ENCODE results near the gene PRDM11. TPM values are rescaled to one million over a fixed set of nuclear protein-coding genes. Genes with fewer than 3 reads are reported as not detected.

The PRDM11 gene
- total and polyA plus RNA-seq, 2 of the 4 experiments (the other 2 are of a cell fraction): 2.2 to 2.7 TPM

DNA sequence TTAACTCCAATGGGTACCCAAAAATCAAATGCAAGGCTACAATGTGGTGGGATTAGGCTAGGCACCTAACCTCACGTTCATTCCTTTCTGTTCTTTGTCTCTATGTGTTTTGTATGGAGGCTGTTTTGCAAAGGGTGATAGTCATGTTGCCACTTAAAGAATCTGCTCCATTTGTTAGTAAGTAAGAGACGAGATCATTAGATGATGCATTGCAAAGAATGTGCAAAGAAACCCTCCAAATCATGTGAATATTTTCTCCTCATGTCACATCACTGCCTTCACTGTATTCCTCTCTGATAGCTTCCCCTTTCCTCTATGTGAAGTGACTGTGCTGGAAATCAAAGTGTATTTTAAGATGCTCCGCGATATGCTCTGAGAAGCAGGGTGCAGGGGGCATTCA lies 127.8 kb downstream of the PRDM11 start:
- Histone ChIP-seq H3K4ac (ENCODE audit: low read depth, low read length) (no peak overlapping the region), H2AK9ac (replicated peaks; ENCODE audit: low read depth, low read length, poor library complexity) (no peak overlapping the region), H3K79me1 (ENCODE audit: low read depth in 1 of 2, low read length in 2 of 2) (no peaks in the 10 kb centered on the region), H2AFZ (replicated peaks; ENCODE audit: low read length, poor library complexity) (no peak overlapping the region), H3K56ac (ENCODE audit: extremely low read depth, insufficient read depth, low read length) (no peak overlapping the region), H3K36me3 (ENCODE audit: control insufficient read depth, insufficient read depth, low read length) (no peaks in the 10 kb centered on the region), H3K9ac (ENCODE audit: low read depth, low read length) (no peak overlapping the region), H4K20me1 (ENCODE audit: insufficient read depth, low read length) (no peaks in the 10 kb centered on the region), H3K9me3 (ENCODE audit: control insufficient read depth, insufficient read depth, low read length) (no peaks in the 10 kb centered on the region), H2BK20ac (ENCODE audit: low read depth, low read length) (no peak overlapping the region), H3K27ac (ENCODE audit: insufficient read depth, low read length) (no peak overlapping the region), H3K4me2 (ENCODE audit: low read depth, low read length) (no peak overlapping the region), H4K8ac (ENCODE audit: low read depth in 2 of 2, low read length in 2 of 2) (no peak overlapping the region), H2AK5ac (ENCODE audit: low read depth, low read length) (no peak overlapping the region), H4K91ac (ENCODE audit: insufficient read depth, low read depth, low read length) (no peak overlapping the region), H4K5ac (ENCODE audit: low read depth, low read length) (no peak overlapping the region), H3K9me1 (ENCODE audit: insufficient read depth, low read length) (no peaks in the 10 kb centered on the region), H2BK120ac (ENCODE audit: low read depth, low read length) (no peak overlapping the region), H3K14ac (replicated peaks; ENCODE audit: low read depth, low read length) (no peak overlapping the region), H3K23ac (ENCODE audit: low read depth, low read length) (no peak overlapping the region), H3K18ac (ENCODE audit: low read depth, low read length) (no peak overlapping the region), H3K27me3 (ENCODE audit: control insufficient read depth, insufficient read depth, low read length) (peaks cover 11% of the 10 kb centered on the region), H2BK5ac (ENCODE audit: low read depth, low read length, poor library complexity, severe bottlenecking) (no peak overlapping the region), H2BK15ac (ENCODE audit: low read depth, low read length) (no peak overlapping the region), H3K4me1 (ENCODE audit: control insufficient read depth, insufficient read depth, low read length) (no peaks in the 10 kb centered on the region), H3K4me3 (ENCODE audit: insufficient read depth, low read depth, low read length) (no peak overlapping the region)
- intact Hi-C loops (cut with micrococcal nuclease): no loop called here
- POLR2A ChIA-PET (ENCODE audit: unreplicated experiment): no interaction called here
- DNase-seq (no peak), ATAC-seq (ENCODE audit: low read depth) (no peak)
- CTCF ChIA-PET: no interaction called here
- TF ChIP-seq CHD1 (IDR thresholded peaks at IDR 0.05; ENCODE audit: low read depth, low read length): no peak
- no peak for TF ChIP-seq NFE2L2 (IDR thresholded peaks at IDR 0.05; ENCODE audit: low read depth, low read length)
- TF ChIP-seq FOS (IDR thresholded peaks at IDR 0.05; ENCODE audit: low read depth, low read length): no peak
- TF ChIP-seq BHLHE40 (IDR thresholded peaks at IDR 0.05; ENCODE audit: low read depth, low read length): no peak
- TF ChIP-seq, protein P1, sequence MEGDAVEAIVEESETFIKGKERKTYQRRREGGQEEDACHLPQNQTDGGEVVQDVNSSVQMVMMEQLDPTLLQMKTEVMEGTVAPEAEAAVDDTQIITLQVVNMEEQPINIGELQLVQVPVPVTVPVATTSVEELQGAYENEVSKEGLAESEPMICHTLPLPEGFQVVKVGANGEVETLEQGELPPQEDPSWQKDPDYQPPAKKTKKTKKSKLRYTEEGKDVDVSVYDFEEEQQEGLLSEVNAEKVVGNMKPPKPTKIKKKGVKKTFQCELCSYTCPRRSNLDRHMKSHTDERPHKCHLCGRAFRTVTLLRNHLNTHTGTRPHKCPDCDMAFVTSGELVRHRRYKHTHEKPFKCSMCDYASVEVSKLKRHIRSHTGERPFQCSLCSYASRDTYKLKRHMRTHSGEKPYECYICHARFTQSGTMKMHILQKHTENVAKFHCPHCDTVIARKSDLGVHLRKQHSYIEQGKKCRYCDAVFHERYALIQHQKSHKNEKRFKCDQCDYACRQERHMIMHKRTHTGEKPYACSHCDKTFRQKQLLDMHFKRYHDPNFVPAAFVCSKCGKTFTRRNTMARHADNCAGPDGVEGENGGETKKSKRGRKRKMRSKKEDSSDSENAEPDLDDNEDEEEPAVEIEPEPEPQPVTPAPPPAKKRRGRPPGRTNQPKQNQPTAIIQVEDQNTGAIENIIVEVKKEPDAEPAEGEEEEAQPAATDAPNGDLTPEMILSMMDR (conservative IDR thresholded peaks at IDR 0.05; ENCODE audit: low read depth, low read length): no peak
- TF ChIP-seq MAFK (IDR thresholded peaks at IDR 0.05; ENCODE audit: low read depth, low read length): no peak
- no peak for TF ChIP-seq CEBPB (IDR thresholded peaks at IDR 0.05; ENCODE audit: low read depth, low read length)
- TF ChIP-seq RFX5 (IDR thresholded peaks at IDR 0.05; ENCODE audit: low read depth, low read length): no peak
- TF ChIP-seq MXI1 (IDR thresholded peaks at IDR 0.05; ENCODE audit: borderline replicate concordance, low read depth, low read length): no peak
- TF ChIP-seq, protein P2, sequence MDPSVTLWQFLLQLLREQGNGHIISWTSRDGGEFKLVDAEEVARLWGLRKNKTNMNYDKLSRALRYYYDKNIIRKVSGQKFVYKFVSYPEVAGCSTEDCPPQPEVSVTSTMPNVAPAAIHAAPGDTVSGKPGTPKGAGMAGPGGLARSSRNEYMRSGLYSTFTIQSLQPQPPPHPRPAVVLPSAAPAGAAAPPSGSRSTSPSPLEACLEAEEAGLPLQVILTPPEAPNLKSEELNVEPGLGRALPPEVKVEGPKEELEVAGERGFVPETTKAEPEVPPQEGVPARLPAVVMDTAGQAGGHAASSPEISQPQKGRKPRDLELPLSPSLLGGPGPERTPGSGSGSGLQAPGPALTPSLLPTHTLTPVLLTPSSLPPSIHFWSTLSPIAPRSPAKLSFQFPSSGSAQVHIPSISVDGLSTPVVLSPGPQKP (IDR thresholded peaks at IDR 0.05; ENCODE audit: borderline replicate concordance, low read depth, low read length): no peak
- no peak for TF ChIP-seq SMC3 (IDR thresholded peaks at IDR 0.05; ENCODE audit: low read depth, low read length)
- TF ChIP-seq, protein P3, sequence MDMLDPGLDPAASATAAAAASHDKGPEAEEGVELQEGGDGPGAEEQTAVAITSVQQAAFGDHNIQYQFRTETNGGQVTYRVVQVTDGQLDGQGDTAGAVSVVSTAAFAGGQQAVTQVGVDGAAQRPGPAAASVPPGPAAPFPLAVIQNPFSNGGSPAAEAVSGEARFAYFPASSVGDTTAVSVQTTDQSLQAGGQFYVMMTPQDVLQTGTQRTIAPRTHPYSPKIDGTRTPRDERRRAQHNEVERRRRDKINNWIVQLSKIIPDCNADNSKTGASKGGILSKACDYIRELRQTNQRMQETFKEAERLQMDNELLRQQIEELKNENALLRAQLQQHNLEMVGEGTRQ (IDR thresholded peaks at IDR 0.05; ENCODE audit: low read depth, low read length): no peak
- TF ChIP-seq POLR2A (IDR thresholded peaks at IDR 0.05; ENCODE audit: low read depth, low read length): no peak
- no peak for TF ChIP-seq MAZ (IDR thresholded peaks at IDR 0.05; ENCODE audit: borderline replicate concordance, low read depth, low read length)
- no peak for TF ChIP-seq RCOR1 (IDR thresholded peaks at IDR 0.05; ENCODE audit: insufficient replicate concordance, low read length)
- no peak for TF ChIP-seq RAD21 (IDR thresholded peaks at IDR 0.05; ENCODE audit: low read length)
- dilution Hi-C loops (cut with HindIII; ENCODE audit: low sequenced_read_pairs, unreplicated experiment): no loop called here
- in situ Hi-C loops (cut with MboI; ENCODE audit: low sequenced_read_pairs): no loop called here
- no TSS peak for BruUV-seq (replicated peaks)
- no CpG with 5 or more reads among the region's 4 CpGs for WGBS, 2 experiments (ENCODE audit: extremely low coverage in 2 of 2, insufficient read length in 1 of 2)
